Measurements from ENCODE around the gene STAB1. TPM values are rescaled to one million over a fixed set of nuclear protein-coding genes. Genes with fewer than 3 reads are reported as not detected.

The STAB1 gene
- total and polyA plus RNA-seq, 2 experiments from 2014 or later: not detected

- H3F3A ChIP-seq (ENCODE audit: insufficient read depth): 0 out of 2 replicates have a peak, but pooled peaks cover 11% of the 10 kb centered on the region
- H3K79me2 ChIP-seq (ENCODE audit: insufficient read depth): no peaks in the 10 kb centered on the region
- peaks cover 15% of the 10 kb centered on the region for H3K4me1 ChIP-seq (ENCODE audit: insufficient read depth)
- no peak overlapping the region for H3K4me2 ChIP-seq (ENCODE audit: unreplicated experiment)
- TF ChIP-seq EZH2 (IDR thresholded peaks at IDR 0.05; ENCODE audit: insufficient read depth, poor library complexity, severe bottlenecking) (no peak), EZH2phosphoT487 (IDR thresholded peaks at IDR 0.05; ENCODE audit: insufficient read depth, low read depth) (no peak)
- H3K27ac ChIP-seq: no peak overlapping the region
- H4K20me1 ChIP-seq (ENCODE audit: insufficient read depth): no peaks in the 10 kb centered on the region
- no peak overlapping the region for H2AFZ ChIP-seq
- H3K36me3 ChIP-seq (ENCODE audit: low read depth): no peaks in the 10 kb centered on the region
- in situ Hi-C loops (cut with MboI): no loop called here
- no peak overlapping the region for H3K4me3 ChIP-seq
- no peak for DNase-seq
- no peak overlapping the region for H3K9ac ChIP-seq
- no peaks in the 10 kb centered on the region for H3K9me2 ChIP-seq (ENCODE audit: insufficient read depth)
- 74 to 75% methylated on average over 11 of the region's 11 CpGs for WGBS, 2 experiments (ENCODE audit: low coverage in 1 of 2, low lambda C conversion rate in 2 of 2, missing lambda C conversion rate in 2 of 2)
- H3K9me3 ChIP-seq (ENCODE audit: low read depth): no peaks in the 10 kb centered on the region
- H3K27me3 ChIP-seq (replicated peaks; ENCODE audit: insufficient read depth): no peaks in the 10 kb centered on the region
Observed at GRCh38 chr3:52502001-52502400, 6.9 kb downstream of the STAB1 start.

GRCh38 chr3:52502808-52503350 lies 7.7 kb downstream of the STAB1 start:
- H2AFZ ChIP-seq: no peak overlapping the region
- peaks cover 10% of the 10 kb centered on the region for H3K4me1 ChIP-seq (ENCODE audit: insufficient read depth)
- DNase-seq: no peak
- no peaks in the 10 kb centered on the region for H3K9me2 ChIP-seq (ENCODE audit: insufficient read depth)
- no peak for TF ChIP-seq EZH2phosphoT487 (IDR thresholded peaks at IDR 0.05; ENCODE audit: insufficient read depth, low read depth)
- no peak for TF ChIP-seq EZH2 (IDR thresholded peaks at IDR 0.05; ENCODE audit: insufficient read depth, poor library complexity, severe bottlenecking)
- no peaks in the 10 kb centered on the region for H3K9me3 ChIP-seq (ENCODE audit: low read depth)
- no peaks in the 10 kb centered on the region for H3K79me2 ChIP-seq (ENCODE audit: insufficient read depth)
- 90 to 92% methylated on average over 10 to 11 of the region's 11 CpGs for WGBS, 2 experiments (ENCODE audit: low coverage in 1 of 2, low lambda C conversion rate in 2 of 2, missing lambda C conversion rate in 2 of 2)
- no peaks in the 10 kb centered on the region for H3K36me3 ChIP-seq (ENCODE audit: low read depth)
- 0 out of 2 replicates have a peak, but pooled peaks cover 9% of the 10 kb centered on the region for H3F3A ChIP-seq (ENCODE audit: insufficient read depth)
- H3K4me3 ChIP-seq: no peak overlapping the region
- no peak overlapping the region for H3K27ac ChIP-seq
- in situ Hi-C loops (cut with MboI): no loop called here
- no peak overlapping the region for H3K4me2 ChIP-seq (ENCODE audit: unreplicated experiment)
- H4K20me1 ChIP-seq (ENCODE audit: insufficient read depth): no peaks in the 10 kb centered on the region
- H3K9ac ChIP-seq: no peak overlapping the region
- no peaks in the 10 kb centered on the region for H3K27me3 ChIP-seq (replicated peaks; ENCODE audit: insufficient read depth)

GRCh38 chr3:52503788-52504424 lies 8.8 kb downstream of the STAB1 start:
- H3K36me3 ChIP-seq (ENCODE audit: low read depth): no peaks in the 10 kb centered on the region
- no peak overlapping the region for H2AFZ ChIP-seq
- no peaks in the 10 kb centered on the region for H3K79me2 ChIP-seq (ENCODE audit: insufficient read depth)
- H3K27ac ChIP-seq: no peak overlapping the region
- WGBS, 2 experiments (ENCODE audit: low coverage in 1 of 2, low lambda C conversion rate in 2 of 2, missing lambda C conversion rate in 2 of 2): 43 to 53% methylated on average over 15 to 23 of the region's 23 CpGs
- no peak overlapping the region for H3K4me2 ChIP-seq (ENCODE audit: unreplicated experiment)
- no peaks in the 10 kb centered on the region for H4K20me1 ChIP-seq (ENCODE audit: insufficient read depth)
- H3K9ac ChIP-seq: no peak overlapping the region
- no peaks in the 10 kb centered on the region for H3K9me3 ChIP-seq (ENCODE audit: low read depth)
- no peaks in the 10 kb centered on the region for H3K9me2 ChIP-seq (ENCODE audit: insufficient read depth)
- H3F3A ChIP-seq (ENCODE audit: insufficient read depth): no peaks in the 10 kb centered on the region
- no peak for DNase-seq
- TF ChIP-seq EZH2 (IDR thresholded peaks at IDR 0.05; ENCODE audit: insufficient read depth, poor library complexity, severe bottlenecking) (no peak), EZH2phosphoT487 (IDR thresholded peaks at IDR 0.05; ENCODE audit: insufficient read depth, low read depth) (no peak)
- H3K27me3 ChIP-seq (replicated peaks; ENCODE audit: insufficient read depth): no peaks in the 10 kb centered on the region
- H3K4me1 ChIP-seq (ENCODE audit: insufficient read depth): no peaks in the 10 kb centered on the region
- no peak overlapping the region for H3K4me3 ChIP-seq
- in situ Hi-C loops (cut with MboI): no loop called here

- no peak for DNase-seq
- TF ChIP-seq EZH2phosphoT487 (IDR thresholded peaks at IDR 0.05; ENCODE audit: insufficient read depth, low read depth) (no peak), EZH2 (IDR thresholded peaks at IDR 0.05; ENCODE audit: insufficient read depth, poor library complexity, severe bottlenecking) (no peak)
- H3K79me2 ChIP-seq (ENCODE audit: insufficient read depth): no peaks in the 10 kb centered on the region
- no peaks in the 10 kb centered on the region for H3K9me3 ChIP-seq (ENCODE audit: low read depth)
- no peak overlapping the region for H3K9ac ChIP-seq
- H3F3A ChIP-seq (ENCODE audit: insufficient read depth): no peaks in the 10 kb centered on the region
- H3K27ac ChIP-seq: no peak overlapping the region
- H3K4me2 ChIP-seq (ENCODE audit: unreplicated experiment): no peak overlapping the region
- WGBS, 2 experiments (ENCODE audit: low coverage in 1 of 2, low lambda C conversion rate in 2 of 2, missing lambda C conversion rate in 2 of 2): 64 to 76% methylated on average over 10 of the region's 10 CpGs
- H3K27me3 ChIP-seq (replicated peaks; ENCODE audit: insufficient read depth): no peaks in the 10 kb centered on the region
- no peaks in the 10 kb centered on the region for H3K36me3 ChIP-seq (ENCODE audit: low read depth)
- H4K20me1 ChIP-seq (ENCODE audit: insufficient read depth): no peaks in the 10 kb centered on the region
- no peak overlapping the region for H2AFZ ChIP-seq
- in situ Hi-C loops (cut with MboI): no loop called here
- no peaks in the 10 kb centered on the region for H3K9me2 ChIP-seq (ENCODE audit: insufficient read depth)
- H3K4me3 ChIP-seq: no peak overlapping the region
- no peaks in the 10 kb centered on the region for H3K4me1 ChIP-seq (ENCODE audit: insufficient read depth)
Observed at GRCh38 chr3:52504977-52505376, 9.8 kb downstream of the STAB1 start.
